RCC 7860 (cell line): ENCODE data around the gene SPATA2.

Source experiments
- DNase-seq: peaks from one replicate; pipeline ENCODE4 v3.0.0-alpha.2; 2015; ENCODE audit warnings: low spot score
- FAIRE-seq: peaks from 2 replicates; lab custom pipeline; 2012; peaks lifted over from hg19 to GRCh38; lab: Jason Lieb, UNC

Gene SPATA2

GRCh38 chr20:49887251-49888211 is 27.8 kb downstream of the SPATA2 start:
- FAIRE-seq (no peak), DNase-seq (peak; percentile 31)

- FAIRE-seq: no peak
- no peak for DNase-seq
Observed at GRCh38 chr20:49886571-49887213, 28.6 kb downstream of the SPATA2 start.

DNA sequence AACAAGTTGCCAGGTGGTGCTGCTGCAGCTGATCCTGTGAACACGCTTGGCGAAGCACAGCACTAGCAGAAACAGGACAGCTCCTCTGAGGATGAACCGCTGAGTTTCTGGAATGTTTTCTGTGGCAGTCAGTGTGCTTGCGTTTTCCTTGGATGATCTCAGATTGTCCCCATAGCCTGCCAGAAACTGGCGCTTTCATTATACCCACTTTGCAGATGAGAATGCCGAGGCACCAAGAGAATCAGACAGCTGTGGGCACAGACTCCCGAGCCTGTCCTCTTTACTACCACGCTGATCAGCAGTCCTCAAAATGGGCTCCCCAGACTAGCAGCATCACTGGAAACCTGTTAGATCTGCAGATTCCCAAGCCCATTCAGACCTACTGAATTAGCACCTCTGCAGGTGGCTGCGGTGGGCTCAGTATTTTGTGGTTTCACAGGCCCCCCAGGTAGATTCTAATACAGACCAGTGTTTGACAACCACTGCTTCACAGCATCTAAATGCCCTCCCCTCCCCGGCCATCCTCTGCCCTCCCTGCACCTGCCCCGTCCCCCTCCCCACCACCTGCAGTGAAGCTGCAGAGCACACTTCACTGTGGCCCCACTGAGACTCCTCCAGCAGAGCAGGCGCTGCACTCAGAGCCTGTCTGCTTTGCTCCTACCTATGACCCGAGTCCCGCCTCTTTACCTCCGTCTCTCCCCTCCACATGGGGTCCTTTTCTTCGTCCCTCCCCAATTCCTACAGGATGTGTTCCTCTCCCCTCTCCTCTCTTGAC is 29.6 kb downstream of the SPATA2 start:
- FAIRE-seq (no peak), DNase-seq (no peak)

DNA sequence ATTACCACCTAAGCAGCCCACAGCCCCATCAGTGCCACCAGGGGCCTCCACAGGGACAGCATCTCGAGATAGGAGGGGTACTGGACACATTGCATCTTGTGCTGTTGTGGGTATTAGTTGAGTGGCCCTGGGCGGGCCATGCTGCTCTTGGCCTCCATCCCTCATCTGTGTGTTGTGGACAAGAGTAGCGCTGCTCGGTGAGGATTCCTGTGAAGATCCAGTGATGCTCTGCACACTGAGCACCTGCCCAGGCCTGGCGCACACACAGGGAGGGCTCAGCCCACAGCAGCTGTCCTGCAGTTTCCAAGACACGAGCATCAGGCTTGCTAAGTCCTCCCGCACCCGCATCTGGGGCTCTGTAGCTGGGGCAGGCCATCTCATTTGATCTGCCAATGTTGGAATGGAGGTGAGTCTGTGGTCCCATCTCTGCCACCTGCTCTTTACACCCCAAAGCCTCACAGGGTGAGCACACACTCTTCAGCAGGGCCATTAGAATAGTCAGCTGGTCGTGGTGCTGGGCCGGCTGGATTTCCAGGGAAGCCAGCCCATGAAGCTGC is 32.0 kb downstream of the SPATA2 start:
- FAIRE-seq (no peak), DNase-seq (no peak)

GRCh38 chr20:49882171-49882970 is 33.0 kb downstream of the SPATA2 start:
- FAIRE-seq: no peak
- no peak for DNase-seq

- DNase-seq (no peak), FAIRE-seq (no peak)
Observed at GRCh38 chr20:49880724-49881445, 34.4 kb downstream of the SPATA2 start.

DNA sequence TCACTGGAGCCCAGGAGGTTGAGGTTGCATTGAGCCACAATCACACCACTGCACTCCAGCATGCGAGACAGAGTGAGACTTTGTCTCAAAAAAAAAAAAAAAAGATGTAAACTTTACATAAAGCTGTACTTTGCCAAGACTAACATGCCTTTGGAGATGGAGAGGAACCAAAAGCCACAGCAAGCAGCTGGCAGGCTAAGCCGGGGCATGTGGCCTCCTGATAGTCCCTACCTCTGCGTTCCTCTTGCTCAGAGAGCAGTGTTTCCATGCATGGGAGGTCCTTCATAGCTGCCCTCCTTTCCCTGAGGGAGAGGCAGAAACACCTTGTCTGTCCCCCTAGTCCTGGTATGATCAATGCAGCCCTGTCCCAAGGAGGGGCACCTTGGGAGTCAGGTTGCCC is 35.2 kb downstream of the SPATA2 start:
- FAIRE-seq (no peak), DNase-seq (no peak)

GRCh38 chr20:49878977-49879376 is 36.4 kb downstream of the SPATA2 start:
- FAIRE-seq: no peak
- no peak for DNase-seq

DNA sequence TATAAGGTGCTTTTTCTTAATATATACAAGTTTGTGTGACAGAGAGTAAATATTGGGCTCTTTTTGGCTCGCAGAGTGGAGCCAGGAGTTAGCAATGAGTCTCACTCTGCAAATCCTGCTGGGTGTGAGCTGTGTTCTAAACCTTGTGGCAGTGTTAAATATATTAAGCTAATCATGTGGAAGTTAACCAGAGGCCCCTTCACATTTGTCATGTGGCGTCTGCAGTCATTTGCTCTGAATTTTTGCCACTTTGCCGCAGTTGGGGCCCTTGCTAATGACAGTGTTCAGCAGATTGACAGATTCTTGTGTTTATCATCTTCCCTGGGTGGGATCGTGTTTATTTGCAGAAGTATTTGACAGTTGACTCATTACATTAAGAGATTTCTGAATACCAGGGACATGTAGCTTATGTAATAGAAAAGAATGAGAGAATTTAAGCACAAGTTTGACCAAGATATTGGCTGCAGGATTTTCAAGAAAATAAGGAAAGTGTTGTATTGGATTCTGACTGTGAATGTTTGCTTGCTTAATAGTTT is 37.9 kb downstream of the SPATA2 start:
- FAIRE-seq (no peak), DNase-seq (no peak)

GRCh38 chr20:49874696-49875095 is 40.6 kb downstream of the SPATA2 start:
- FAIRE-seq (no peak), DNase-seq (no peak)

DNA sequence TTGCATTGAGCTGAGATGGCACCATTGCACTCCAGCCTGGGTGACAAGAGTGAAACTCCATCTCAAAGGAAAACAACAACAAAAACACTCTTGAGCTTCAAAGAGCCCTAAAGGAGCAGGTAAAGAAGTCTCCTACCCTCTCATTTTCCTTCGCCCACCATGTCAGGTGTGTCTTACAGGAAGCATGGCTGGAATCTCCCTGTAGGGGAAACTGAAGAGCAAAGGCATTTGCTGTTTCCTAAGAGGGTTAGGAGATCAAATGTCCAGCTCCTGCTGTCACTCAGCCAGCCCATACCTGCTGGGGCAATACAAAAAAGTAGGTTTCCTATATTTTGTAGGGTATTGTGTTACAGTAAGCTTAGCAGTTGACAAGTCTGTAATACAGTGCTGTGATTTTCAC is 43.3 kb downstream of the SPATA2 start:
- DNase-seq (no peak), FAIRE-seq (no peak)

- no peak for FAIRE-seq
- DNase-seq: no peak
Observed at GRCh38 chr20:49871391-49871948, 43.9 kb downstream of the SPATA2 start.

- no peak for DNase-seq
- no peak for FAIRE-seq
Observed at GRCh38 chr20:49870261-49870660, 45.1 kb downstream of the SPATA2 start.

GRCh38 chr20:49868964-49869363 is 46.4 kb downstream of the SPATA2 start:
- DNase-seq: no peak
- no peak for FAIRE-seq

DNA sequence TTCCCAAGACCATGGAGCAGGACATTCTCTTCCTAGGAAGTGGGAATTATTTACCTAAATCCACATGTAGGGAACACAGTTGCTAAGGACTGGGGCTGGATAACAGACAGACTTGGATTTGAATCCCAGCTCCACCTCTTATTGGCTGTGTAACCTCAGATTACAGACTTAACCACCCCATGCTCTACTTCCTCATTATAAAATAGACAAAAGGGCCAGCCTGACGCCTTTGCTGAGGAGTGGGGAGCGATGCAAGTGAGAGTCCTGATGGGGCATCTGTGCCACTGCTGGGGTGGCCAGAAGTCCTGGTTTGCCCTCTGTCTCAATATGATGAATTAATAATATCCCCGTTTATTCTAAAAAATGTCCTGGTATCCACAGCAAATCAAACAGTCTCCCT is 46.8 kb downstream of the SPATA2 start:
- no peak for FAIRE-seq
- no peak for DNase-seq

- FAIRE-seq (no peak), DNase-seq (no peak)
Observed at GRCh38 chr20:49867453-49868215, 47.7 kb downstream of the SPATA2 start.

DNA sequence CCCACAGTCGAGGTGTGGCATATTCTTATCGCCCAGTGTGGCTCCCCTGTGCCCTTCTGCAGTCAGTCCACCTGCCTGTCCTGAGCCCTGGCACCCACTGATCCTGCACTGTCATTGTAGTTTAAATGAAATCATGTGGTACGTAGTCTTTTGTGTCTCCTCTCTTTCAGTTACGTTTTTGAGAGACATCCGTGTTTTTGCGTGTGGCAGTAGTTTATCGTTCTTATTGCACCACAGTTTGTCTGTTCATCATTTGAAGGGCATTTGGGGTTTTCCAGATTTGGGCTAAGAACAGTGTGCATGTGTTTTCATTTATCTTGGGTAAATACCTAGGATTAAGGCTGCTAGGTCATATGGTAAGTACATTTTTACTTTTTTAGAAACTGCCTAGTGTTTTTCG is 49.3 kb downstream of the SPATA2 start:
- DNase-seq (no peak), FAIRE-seq (no peak)

DNA sequence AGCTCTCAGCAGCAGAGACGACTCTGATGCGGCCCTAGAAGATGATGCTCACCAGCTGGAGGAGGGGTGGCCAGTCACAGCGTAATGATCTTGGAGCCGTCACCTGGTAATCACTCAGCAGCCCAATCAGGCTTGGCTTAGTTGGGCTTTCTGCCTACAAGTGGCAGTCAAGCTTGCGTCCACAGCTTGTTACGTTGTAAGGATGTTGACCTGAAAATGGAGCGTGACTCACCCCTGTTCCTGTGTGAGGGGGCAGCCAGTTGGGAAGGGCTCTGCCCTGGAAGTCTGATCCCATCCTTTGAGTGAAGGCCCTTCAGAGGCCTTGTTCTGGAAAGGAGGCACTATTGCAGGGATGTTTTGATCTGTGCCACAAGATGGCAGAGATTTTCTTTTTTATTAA is 49.8 kb downstream of the SPATA2 start:
- DNase-seq (no peak), FAIRE-seq (no peak)
